NCI-H2171 treated with DMSO at 0.1 percent for 48 hours (cell line): Measurements from ENCODE around the gene YTHDF1.

Experiments
- DNase-seq: peaks from one replicate; lab custom pipeline; 2025; lab: John Stamatoyannopoulos, UW

Gene YTHDF1

GRCh38 chr20:63185215-63185796, 30.6 kb downstream of the YTHDF1 start:
- DNase-seq: no peak

GRCh38 chr20:63183422-63184146, 32.3 kb downstream of the YTHDF1 start:
- peak; percentile 70 for DNase-seq

- DNase-seq: no peak
These were observed 33.0 kb downstream of the YTHDF1 start for GRCh38 chr20:63182946-63183415.

- DNase-seq: no peak
These were observed 33.5 kb downstream of the YTHDF1 start for GRCh38 chr20:63182425-63182824.

GRCh38 chr20:63181226-63181625, 34.7 kb downstream of the YTHDF1 start:
- DNase-seq: no peak

- no peak for DNase-seq
These were observed 35.3 kb downstream of the YTHDF1 start for GRCh38 chr20:63180569-63181185.

GRCh38 chr20:63179687-63180568, 36.0 kb downstream of the YTHDF1 start:
- no peak for DNase-seq

GRCh38 chr20:63178889-63179686, 36.8 kb downstream of the YTHDF1 start:
- peak; percentile 89 for DNase-seq

GRCh38 chr20:63178446-63178820, 37.5 kb downstream of the YTHDF1 start:
- DNase-seq: no peak

GRCh38 chr20:63177785-63178445, 38.0 kb downstream of the YTHDF1 start:
- DNase-seq: peak; percentile 43

GRCh38 chr20:63177134-63177784, 38.7 kb downstream of the YTHDF1 start:
- peak; percentile 55 for DNase-seq

- no peak for DNase-seq
These were observed 39.4 kb downstream of the YTHDF1 start for GRCh38 chr20:63176427-63177133.

GRCh38 chr20:63176034-63176426, 39.9 kb downstream of the YTHDF1 start:
- no peak for DNase-seq

- no peak for DNase-seq
These were observed 40.7 kb downstream of the YTHDF1 start for GRCh38 chr20:63175038-63175895.

GRCh38 chr20:63174309-63175037, 41.5 kb downstream of the YTHDF1 start:
- peak; percentile 40 for DNase-seq

- DNase-seq: no peak
These were observed 42.3 kb downstream of the YTHDF1 start for GRCh38 chr20:63173552-63174191.

- DNase-seq: peak; percentile 38
These were observed 43.2 kb downstream of the YTHDF1 start for GRCh38 chr20:63172726-63173125.

- no peak for DNase-seq
These were observed 43.9 kb downstream of the YTHDF1 start for GRCh38 chr20:63171991-63172390.
